ENCODE measurements around the gene ZNF607.
"Not testable (repeated sequence)": the region's sequence is repeated elsewhere in the genome, so short reads cannot be mapped to it uniquely, and the experiment has no call there.

ZNF607 gene

DNA sequence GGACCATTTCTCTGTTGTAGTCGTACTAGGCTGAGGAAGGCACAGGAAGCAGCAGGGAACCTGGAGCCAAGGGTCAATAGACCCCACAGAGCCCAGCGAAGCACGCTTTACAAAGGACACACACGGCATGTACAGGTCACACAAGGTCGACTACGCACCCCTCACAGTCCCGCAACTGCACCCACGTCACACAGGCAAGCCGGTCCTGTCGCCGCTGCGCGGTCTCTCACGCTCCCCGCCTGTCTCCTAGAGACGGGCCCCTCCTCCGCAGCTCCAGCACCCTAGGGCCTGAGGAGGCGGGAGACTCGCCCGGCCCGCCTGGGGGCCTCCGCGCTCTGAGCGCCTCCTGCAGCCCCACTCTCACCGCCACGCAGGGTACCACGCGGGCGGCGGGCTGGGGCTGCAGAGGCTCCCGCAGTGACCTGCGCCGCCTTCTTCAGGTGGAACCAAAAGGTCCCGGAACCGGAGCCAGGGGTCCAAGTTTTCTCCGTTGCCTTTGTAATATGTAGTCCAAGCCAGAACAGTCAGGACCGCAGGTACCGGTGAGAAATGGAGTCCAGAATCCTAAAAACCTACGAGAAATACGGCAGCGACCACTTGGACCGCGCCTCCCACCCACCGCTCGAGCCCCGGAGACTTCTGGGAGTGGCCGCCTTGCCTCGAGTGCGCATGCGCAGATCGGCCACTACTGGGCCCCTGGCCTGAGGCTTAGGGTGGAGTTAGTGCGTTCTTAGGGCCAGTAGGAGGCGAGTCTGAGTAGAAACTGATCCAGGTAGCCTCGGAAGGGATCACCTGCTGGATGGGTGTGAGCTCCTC is at the start of gene ZNF607:
TSS of gene ZNF607 (minus strand) at position 651 of the 816 bp plus-strand sequence. CDS start 8,143 bp downstream, outside the sequence.
- H3K4me3 ChIP-seq (ENCODE audit: control insufficient read depth, low read depth, low read length) = peak within 1 kb of the TSS; percentile 76

DNA sequence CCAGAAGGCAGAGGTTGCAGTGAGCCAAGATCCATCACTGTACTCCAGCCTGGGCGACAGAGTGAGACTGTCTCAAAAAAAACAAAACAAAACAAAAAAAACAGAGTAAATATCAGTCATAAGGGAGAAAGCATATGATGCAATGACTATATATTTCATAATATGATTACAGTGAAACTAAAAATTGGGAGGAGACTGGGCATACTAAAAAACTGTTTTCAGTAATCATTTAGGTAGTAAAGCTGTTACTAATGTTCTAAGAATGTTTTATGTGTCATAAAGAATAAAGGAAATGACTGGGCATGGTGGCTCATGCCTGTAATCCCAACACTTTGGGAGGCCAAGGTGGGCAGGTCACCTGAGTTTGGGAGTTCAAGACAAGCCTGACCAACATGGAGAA is 43.9 kb upstream of the ZNF607 start:
- TF ChIP-seq, protein P1, sequence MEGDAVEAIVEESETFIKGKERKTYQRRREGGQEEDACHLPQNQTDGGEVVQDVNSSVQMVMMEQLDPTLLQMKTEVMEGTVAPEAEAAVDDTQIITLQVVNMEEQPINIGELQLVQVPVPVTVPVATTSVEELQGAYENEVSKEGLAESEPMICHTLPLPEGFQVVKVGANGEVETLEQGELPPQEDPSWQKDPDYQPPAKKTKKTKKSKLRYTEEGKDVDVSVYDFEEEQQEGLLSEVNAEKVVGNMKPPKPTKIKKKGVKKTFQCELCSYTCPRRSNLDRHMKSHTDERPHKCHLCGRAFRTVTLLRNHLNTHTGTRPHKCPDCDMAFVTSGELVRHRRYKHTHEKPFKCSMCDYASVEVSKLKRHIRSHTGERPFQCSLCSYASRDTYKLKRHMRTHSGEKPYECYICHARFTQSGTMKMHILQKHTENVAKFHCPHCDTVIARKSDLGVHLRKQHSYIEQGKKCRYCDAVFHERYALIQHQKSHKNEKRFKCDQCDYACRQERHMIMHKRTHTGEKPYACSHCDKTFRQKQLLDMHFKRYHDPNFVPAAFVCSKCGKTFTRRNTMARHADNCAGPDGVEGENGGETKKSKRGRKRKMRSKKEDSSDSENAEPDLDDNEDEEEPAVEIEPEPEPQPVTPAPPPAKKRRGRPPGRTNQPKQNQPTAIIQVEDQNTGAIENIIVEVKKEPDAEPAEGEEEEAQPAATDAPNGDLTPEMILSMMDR (IDR thresholded peaks at IDR 0.05; ENCODE audit: control insufficient read depth, insufficient read depth, low read depth, low read length, missing control alignments) = no peak
- DNase-seq (ENCODE audit: low read depth) = no peak
- no peak overlapping the region for H3K4me3 ChIP-seq (ENCODE audit: control insufficient read depth, low read depth, low read length)

More for the DNA sequence above, at the start of gene ZNF607:
- peak; percentile 45 for DNase-seq (ENCODE audit: low read depth)
- TF ChIP-seq, protein P1 (IDR thresholded peaks at IDR 0.05; ENCODE audit: control insufficient read depth, insufficient read depth, low read depth, low read length, missing control alignments) = peak; percentile 66

DNA sequence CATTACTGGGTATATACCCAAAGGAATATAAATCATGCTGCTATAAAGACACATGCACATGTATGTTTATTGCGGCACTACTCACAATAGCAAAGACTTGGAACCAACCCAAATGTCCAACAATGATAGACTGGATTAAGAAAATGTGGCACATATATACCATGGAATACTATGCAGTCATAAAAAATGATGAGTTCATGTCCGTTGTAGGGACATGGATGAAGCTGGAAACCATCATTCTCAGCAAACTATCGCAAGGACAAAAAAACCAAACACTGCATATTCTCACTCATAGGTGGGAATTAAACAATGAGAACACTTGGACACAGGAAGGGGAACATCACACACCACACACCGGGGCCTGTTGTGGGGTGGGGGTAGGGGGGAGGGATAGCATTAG is 38.1 kb upstream of the ZNF607 start:
- DNase-seq (ENCODE audit: low read depth); H3K4me3 ChIP-seq (ENCODE audit: control insufficient read depth, low read depth, low read length): not testable (repeated sequence)

DNA sequence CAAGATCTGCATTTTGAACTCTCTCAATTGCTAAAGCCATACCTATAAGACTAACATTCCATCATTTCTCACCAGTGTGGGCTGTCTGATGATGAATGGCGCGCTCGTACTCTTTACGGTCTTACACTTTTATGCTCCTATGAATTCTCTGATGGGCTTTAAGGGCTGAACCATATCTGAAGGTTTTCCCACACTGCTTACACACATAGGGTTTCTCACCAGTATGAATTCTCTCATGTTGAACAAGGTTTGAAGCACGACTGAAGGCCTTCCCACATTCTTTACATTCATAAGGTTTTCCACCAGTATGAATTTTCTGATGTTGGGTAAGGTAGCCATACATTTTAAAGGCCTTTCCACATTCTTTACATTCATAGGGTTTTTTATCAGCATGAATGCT is 18.8 kb upstream of the ZNF607 start:
- no peak for DNase-seq (ENCODE audit: low read depth)

DNA sequence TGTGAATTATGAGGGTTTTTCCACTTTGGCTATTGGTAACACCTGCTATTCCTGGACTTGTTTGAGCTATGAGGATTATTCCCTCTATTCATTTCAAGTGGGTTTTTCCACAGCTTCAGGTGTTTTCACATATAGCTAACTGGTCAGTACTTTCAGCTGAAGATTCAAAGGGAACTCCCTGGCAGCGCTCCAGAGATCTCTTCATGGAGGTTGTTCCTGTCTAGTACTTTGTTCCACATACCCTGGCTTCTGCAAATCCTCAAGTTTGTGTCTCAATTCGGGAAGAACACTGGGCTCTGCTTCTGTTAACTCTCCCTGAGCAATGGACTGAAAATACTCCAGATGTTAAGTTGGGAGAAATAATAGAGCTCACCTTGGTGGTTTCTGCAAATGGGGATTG is 5.6 kb upstream of the ZNF607 start:
- no peak for DNase-seq (ENCODE audit: low read depth)
- no peak overlapping the region for H3K4me3 ChIP-seq (ENCODE audit: control insufficient read depth, low read depth, low read length)
- TF ChIP-seq, protein P1 (IDR thresholded peaks at IDR 0.05; ENCODE audit: control insufficient read depth, insufficient read depth, low read depth, low read length, missing control alignments) = no peak

More for the DNA sequence above, 18.8 kb upstream of the ZNF607 start:
- TF ChIP-seq, protein P1 (IDR thresholded peaks at IDR 0.05; ENCODE audit: control insufficient read depth, insufficient read depth, low read depth, low read length, missing control alignments) = no peak
- H3K4me3 ChIP-seq (ENCODE audit: control insufficient read depth, low read depth, low read length) = no peak overlapping the region

DNA sequence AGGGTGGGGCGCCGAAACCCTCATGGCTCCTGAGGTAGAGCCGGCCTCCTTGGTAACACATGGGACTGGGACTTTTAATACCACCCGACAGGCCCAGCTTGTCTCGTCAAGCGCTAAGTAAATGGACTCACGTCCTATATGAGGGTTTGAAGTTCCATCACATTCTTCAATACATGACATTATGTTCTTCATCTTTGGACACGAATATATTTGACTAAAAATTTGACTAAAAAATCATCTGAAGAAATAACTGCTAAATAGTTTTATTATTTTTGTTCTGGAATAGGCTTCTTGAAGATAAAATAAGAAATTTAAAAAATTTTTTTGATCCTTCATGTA is 335 bp upstream of the ZNF607 start:
- TF ChIP-seq, protein P1 (IDR thresholded peaks at IDR 0.05; ENCODE audit: control insufficient read depth, insufficient read depth, low read depth, low read length, missing control alignments) = no peak
- DNase-seq (ENCODE audit: low read depth) = no peak
- peak overlapping the region; percentile 76 for H3K4me3 ChIP-seq (ENCODE audit: control insufficient read depth, low read depth, low read length)

DNA sequence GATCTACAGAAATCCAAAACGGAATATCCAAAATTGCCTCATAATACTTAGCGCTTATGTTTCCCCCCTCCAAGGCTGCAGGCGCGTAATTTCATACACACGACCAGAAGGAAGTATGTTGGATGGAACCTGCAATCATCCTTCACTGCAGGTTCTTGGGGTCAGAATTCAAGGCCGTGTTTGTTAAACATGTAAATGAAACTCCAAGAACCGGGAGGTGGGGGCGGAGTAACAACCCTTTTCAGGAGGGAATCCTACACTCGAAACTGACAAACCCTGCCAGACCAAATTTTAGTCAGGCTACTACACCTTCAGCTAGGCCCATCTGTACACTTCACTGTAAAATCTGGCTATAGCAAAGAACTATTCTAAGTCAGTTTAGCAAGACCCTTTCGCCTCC is 1.3 kb downstream of the ZNF607 start:
- peak overlapping the region; percentile 76 for H3K4me3 ChIP-seq (ENCODE audit: control insufficient read depth, low read depth, low read length)
- DNase-seq (ENCODE audit: low read depth) = no peak

More for the DNA sequence above, 1.3 kb downstream of the ZNF607 start:
- TF ChIP-seq, protein P1 (IDR thresholded peaks at IDR 0.05; ENCODE audit: control insufficient read depth, insufficient read depth, low read depth, low read length, missing control alignments) = no peak

Measured in AG09309 (cell line).